ENCODE measurements around the gene NOXRED1.

NOXRED1 gene

GRCh38 chr14:77355811-77356210 lies 67.5 kb downstream of the NOXRED1 start:
- no peak overlapping the region for H3K4me2 ChIP-seq
- H4K20me1 ChIP-seq (ENCODE audit: insufficient read depth), result no peaks in the 10 kb centered on the region
- no peak overlapping the region for H3K4me3 ChIP-seq (IDR thresholded peaks at IDR 0.05; ENCODE audit: insufficient read depth, low read depth, low read length)
- H3K79me2 ChIP-seq (ENCODE audit: insufficient read depth, low read depth), result no peaks in the 10 kb centered on the region
- no peaks in the 10 kb centered on the region for H3K4me1 ChIP-seq (ENCODE audit: low read depth, poor library complexity, severe bottlenecking)
- no peaks in the 10 kb centered on the region for H3K27me3 ChIP-seq (ENCODE audit: insufficient read depth, low read depth)
- H3K9ac ChIP-seq, result no peak overlapping the region
- TF ChIP-seq, protein P1, sequence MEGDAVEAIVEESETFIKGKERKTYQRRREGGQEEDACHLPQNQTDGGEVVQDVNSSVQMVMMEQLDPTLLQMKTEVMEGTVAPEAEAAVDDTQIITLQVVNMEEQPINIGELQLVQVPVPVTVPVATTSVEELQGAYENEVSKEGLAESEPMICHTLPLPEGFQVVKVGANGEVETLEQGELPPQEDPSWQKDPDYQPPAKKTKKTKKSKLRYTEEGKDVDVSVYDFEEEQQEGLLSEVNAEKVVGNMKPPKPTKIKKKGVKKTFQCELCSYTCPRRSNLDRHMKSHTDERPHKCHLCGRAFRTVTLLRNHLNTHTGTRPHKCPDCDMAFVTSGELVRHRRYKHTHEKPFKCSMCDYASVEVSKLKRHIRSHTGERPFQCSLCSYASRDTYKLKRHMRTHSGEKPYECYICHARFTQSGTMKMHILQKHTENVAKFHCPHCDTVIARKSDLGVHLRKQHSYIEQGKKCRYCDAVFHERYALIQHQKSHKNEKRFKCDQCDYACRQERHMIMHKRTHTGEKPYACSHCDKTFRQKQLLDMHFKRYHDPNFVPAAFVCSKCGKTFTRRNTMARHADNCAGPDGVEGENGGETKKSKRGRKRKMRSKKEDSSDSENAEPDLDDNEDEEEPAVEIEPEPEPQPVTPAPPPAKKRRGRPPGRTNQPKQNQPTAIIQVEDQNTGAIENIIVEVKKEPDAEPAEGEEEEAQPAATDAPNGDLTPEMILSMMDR (conservative IDR thresholded peaks at IDR 0.05; ENCODE audit: low read depth, low read length), result no peak
- no peak overlapping the region for H3K27ac ChIP-seq
- H3K36me3 ChIP-seq (ENCODE audit: insufficient read depth), result no peaks in the 10 kb centered on the region
- H2AFZ ChIP-seq (ENCODE audit: low read depth), result no peak overlapping the region

- no peaks in the 10 kb centered on the region for H3K4me1 ChIP-seq (ENCODE audit: low read depth, poor library complexity, severe bottlenecking)
- H3K79me2 ChIP-seq (ENCODE audit: insufficient read depth, low read depth), result no peaks in the 10 kb centered on the region
- TF ChIP-seq, protein P1 (conservative IDR thresholded peaks at IDR 0.05; ENCODE audit: low read depth, low read length), result no peak
These were observed 69.7 kb downstream of the NOXRED1 start for GRCh38 chr14:77353469-77354141.

GRCh38 chr14:77347751-77348150 lies 75.6 kb downstream of the NOXRED1 start:
- Histone ChIP-seq H3K36me3 (ENCODE audit: insufficient read depth) (no peaks in the 10 kb centered on the region), H4K20me1 (ENCODE audit: insufficient read depth) (no peaks in the 10 kb centered on the region), H3K27ac (no peak overlapping the region), H3K4me1 (ENCODE audit: low read depth, poor library complexity, severe bottlenecking) (no peaks in the 10 kb centered on the region), H3K27me3 (ENCODE audit: insufficient read depth, low read depth) (no peaks in the 10 kb centered on the region), H3K9ac (no peak overlapping the region), H3K4me2 (no peak overlapping the region), H3K4me3 (IDR thresholded peaks at IDR 0.05; ENCODE audit: insufficient read depth, low read depth, low read length) (no peak overlapping the region), H2AFZ (ENCODE audit: low read depth) (no peak overlapping the region), H3K79me2 (ENCODE audit: insufficient read depth, low read depth) (no peaks in the 10 kb centered on the region)
- TF ChIP-seq, protein P1 (conservative IDR thresholded peaks at IDR 0.05; ENCODE audit: low read depth, low read length), result no peak

More at GRCh38 chr14:77353469-77354141, 69.7 kb downstream of the NOXRED1 start:
- Histone ChIP-seq H3K9ac (no peak overlapping the region), H3K27me3 (ENCODE audit: insufficient read depth, low read depth) (no peaks in the 10 kb centered on the region), H2AFZ (ENCODE audit: low read depth) (no peak overlapping the region), H3K27ac (no peak overlapping the region), H3K4me2 (no peak overlapping the region), H4K20me1 (ENCODE audit: insufficient read depth) (no peaks in the 10 kb centered on the region), H3K36me3 (ENCODE audit: insufficient read depth) (no peaks in the 10 kb centered on the region), H3K4me3 (IDR thresholded peaks at IDR 0.05; ENCODE audit: insufficient read depth, low read depth, low read length) (no peak overlapping the region)

DNA sequence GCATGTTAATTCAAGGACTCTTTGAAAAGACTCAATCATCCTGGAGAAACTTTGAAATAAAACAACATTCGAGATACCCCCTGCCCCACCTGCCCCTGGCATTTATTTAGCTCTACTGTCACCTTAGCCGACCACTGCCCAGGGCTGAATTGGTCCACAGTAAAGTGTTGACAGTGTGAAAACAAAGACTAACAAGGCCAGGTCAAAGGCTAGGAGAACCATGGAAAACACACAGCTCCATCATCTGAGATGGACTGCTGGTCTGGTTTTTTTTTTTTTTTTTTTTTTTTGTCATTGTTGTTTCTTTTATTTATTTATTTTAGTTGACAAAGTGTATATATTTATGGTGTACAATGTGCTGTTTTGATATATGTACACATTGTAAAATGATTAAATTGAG lies 76.8 kb downstream of the NOXRED1 start:
- Histone ChIP-seq H3K79me2 (ENCODE audit: insufficient read depth, low read depth) (no peaks in the 10 kb centered on the region), H3K9ac (no peak overlapping the region), H3K36me3 (ENCODE audit: insufficient read depth) (no peaks in the 10 kb centered on the region), H2AFZ (ENCODE audit: low read depth) (no peak overlapping the region), H3K4me3 (IDR thresholded peaks at IDR 0.05; ENCODE audit: insufficient read depth, low read depth, low read length) (no peak overlapping the region), H3K4me2 (no peak overlapping the region), H4K20me1 (ENCODE audit: insufficient read depth) (no peaks in the 10 kb centered on the region), H3K27ac (no peak overlapping the region), H3K4me1 (ENCODE audit: low read depth, poor library complexity, severe bottlenecking) (no peaks in the 10 kb centered on the region), H3K27me3 (ENCODE audit: insufficient read depth, low read depth) (no peaks in the 10 kb centered on the region)
- TF ChIP-seq, protein P1 (conservative IDR thresholded peaks at IDR 0.05; ENCODE audit: low read depth, low read length), result no peak

Measured in KMS-11 (cell line).